GM12864 (cell line): Measurements from ENCODE around the gene CNOT4.

Experiments
- DNase-seq: peaks from one replicate; pipeline ENCODE4 v3.0.0-alpha.2; 2011; ENCODE audit warnings: low read depth
- H3K4me3 ChIP-seq: 2 replicates; pipeline ENCODE4 v1.5.1; 2011; ENCODE audit warnings: mild to moderate bottlenecking, low read depth, low read length, control low read depth
- TF ChIP-seq, protein P1 (sequence below): IDR thresholded peaks from 2 replicates; pipeline ENCODE4 v1.5.1; 2011; ENCODE audit warnings: low read depth, mild to moderate bottlenecking, moderate library complexity, low read length, control low read depth, inconsistent platforms; ENCODE audit errors: missing control alignments

The CNOT4 gene

DNA sequence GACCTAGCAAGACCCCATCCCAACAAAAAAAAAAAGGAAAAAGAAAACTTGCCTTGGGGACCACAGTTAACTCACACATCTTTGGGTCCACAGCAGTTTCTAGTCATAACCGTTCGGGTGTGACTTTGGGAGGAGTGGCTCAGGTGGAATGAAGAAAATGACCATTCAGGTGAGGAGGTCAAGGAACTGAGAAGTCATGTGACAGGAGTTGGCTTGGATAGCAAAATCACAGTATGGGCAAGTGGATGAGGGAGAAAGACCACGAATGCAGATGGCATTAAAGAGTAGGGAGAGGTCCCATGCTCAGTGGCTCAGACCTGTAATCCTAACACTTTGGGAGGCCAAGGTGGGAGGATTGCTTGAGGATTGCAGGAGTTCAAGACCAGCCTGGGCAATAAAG lies 17.1 kb upstream of the CNOT4 start:
- no peak for DNase-seq
- no peak overlapping the region for H3K4me3 ChIP-seq
- TF ChIP-seq, protein P1, sequence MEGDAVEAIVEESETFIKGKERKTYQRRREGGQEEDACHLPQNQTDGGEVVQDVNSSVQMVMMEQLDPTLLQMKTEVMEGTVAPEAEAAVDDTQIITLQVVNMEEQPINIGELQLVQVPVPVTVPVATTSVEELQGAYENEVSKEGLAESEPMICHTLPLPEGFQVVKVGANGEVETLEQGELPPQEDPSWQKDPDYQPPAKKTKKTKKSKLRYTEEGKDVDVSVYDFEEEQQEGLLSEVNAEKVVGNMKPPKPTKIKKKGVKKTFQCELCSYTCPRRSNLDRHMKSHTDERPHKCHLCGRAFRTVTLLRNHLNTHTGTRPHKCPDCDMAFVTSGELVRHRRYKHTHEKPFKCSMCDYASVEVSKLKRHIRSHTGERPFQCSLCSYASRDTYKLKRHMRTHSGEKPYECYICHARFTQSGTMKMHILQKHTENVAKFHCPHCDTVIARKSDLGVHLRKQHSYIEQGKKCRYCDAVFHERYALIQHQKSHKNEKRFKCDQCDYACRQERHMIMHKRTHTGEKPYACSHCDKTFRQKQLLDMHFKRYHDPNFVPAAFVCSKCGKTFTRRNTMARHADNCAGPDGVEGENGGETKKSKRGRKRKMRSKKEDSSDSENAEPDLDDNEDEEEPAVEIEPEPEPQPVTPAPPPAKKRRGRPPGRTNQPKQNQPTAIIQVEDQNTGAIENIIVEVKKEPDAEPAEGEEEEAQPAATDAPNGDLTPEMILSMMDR: no peak

DNA sequence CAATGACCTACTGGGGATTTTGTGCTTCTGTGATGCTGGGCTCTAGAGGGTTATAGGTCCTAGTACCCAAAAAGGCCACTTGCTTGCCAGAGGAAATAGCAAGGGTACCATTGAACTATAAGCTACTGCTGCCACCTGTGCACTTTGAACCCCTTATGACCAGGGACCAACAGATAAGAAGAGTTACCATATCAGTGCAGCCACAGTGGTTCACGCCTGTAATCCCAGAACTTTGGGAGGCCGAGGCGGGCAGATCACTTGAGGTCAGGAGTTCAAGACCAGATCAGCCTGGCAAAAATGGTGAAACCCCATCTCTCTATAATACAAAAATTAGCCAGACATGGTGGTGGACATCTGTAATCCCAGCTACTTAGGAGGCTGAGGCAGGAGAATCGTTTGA lies 15.5 kb upstream of the CNOT4 start:
- H3K4me3 ChIP-seq: no peak overlapping the region
- DNase-seq: no peak
- TF ChIP-seq, protein P1: no peak

DNA sequence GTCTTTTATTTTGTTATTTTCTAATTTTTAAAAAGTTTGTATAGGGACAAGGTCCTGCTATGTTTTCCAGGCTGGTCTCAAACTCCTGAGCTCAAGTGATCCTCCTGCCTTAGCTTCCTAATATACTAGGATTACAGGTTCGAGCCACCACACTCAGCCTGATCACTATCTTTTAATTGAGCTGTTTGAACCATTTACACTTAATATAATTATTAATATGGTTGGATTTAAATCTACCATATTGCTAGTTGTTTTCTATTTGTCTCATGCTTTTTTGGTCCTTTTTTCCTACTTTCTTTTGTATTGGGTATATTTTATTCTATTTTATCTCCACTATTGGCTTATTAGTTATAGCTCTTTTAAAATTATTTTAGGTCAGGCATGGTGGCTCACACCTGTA lies 13.2 kb upstream of the CNOT4 start:
- no peak overlapping the region for H3K4me3 ChIP-seq

DNA sequence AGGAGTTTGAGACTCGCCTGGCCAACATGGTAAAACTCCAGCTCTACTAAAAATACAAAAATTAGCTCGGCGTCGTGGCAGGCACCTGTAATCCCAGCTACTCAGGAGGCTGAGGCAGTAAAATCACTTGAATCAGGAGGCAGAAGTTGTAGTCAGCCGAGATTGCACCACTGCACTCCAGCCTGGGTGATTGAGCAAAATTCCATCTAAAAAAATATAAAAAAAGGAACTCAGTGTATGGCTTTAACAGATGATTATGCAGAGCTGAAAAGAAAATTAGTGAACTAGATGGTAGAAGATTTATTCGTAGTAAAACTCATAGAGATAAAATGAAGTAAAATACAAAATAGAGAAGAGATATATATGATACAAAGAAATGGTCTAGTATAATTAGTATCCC lies 12.6 kb upstream of the CNOT4 start:
- H3K4me3 ChIP-seq: no peak overlapping the region
- DNase-seq: no peak
- TF ChIP-seq, protein P1: no peak

More for the DNA sequence above, 13.2 kb upstream of the CNOT4 start:
- TF ChIP-seq, protein P1: no peak
- DNase-seq: no peak

DNA sequence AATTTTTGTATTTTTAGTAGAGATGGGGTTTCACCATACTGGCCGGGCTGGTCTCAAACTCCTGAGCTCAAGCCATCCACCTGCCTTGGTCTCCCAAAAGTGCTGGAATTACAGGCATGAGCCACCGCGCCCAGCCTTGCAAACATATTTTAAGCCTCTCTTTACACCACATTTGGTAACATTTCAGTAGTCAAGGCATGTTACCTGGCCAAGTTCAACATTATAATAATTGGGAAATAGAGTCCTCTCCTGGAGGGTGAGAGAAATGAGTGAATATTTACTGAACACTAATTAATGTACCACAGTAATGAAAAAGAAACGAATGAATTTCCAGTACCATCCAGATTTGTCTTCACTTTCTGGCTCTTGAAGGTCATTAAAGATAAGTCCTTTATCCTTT lies 10.0 kb upstream of the CNOT4 start:
- no peak for DNase-seq
- no peak overlapping the region for H3K4me3 ChIP-seq
- TF ChIP-seq, protein P1: no peak

DNA sequence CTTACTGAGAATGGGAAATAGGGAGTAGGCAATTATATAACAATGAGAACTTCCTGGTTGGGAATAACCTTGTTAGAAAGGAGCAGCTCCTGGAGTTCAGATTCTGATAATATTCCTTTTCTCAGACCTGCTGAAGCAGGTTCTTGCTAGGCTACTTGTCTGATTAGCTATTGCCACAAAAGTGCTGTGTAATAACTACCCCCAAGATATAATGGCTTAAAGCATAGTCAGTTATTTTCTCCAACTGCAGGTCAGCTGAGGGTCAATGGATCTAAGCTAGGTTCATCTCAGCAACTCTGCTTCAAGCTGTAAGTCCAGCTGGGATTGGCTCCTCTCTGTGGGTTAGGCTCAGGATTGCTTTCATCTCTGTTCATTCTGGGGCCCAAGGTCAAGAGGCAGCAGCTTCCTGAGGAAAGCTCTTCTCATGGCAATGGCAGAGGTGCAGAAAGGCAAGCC lies 9.4 kb upstream of the CNOT4 start:
- TF ChIP-seq, protein P1: no peak
- no peak overlapping the region for H3K4me3 ChIP-seq
- DNase-seq: no peak

DNA sequence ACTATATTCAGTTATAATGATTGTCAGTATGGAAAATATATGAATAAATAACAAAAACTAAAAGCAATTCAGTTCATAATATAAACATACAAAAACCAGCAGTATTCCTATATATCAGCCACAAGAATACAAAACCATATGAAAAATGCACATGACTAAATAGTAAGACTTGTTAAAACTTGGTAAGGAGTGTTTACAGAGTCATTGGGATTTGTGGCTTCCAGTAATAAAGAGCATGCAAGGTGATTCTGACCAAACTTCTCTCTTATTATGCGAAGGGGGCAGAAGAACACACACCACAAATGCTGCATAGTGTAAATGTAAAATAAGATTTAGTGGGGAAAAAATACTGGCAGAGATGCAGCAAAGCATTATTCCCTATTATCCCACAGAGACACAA lies 8.8 kb upstream of the CNOT4 start:
- no peak overlapping the region for H3K4me3 ChIP-seq
- no peak for DNase-seq
- TF ChIP-seq, protein P1: no peak
